DOHH2 (cell line): ENCODE results near the gene ZNF30.

Experiments
- EZH2phosphoT487 ChIP-seq: fragments of 200-600 bp; sonication (generic); IDR thresholded peaks from 2 replicates; pipeline ENCODE4 v1.6.1; 2017; ENCODE audit warnings: borderline replicate concordance, mild to moderate bottlenecking, antibody characterized with exemption, low read length, moderate library complexity, mixed read lengths
- TF ChIP-seq, protein P1 (sequence below): fragments of 200-600 bp; sonication (generic); IDR thresholded peaks from one replicate; pipeline ENCODE4 v1.5.1; 2014; ENCODE audit warnings: antibody characterized with exemption, mild to moderate bottlenecking, low read depth, low read length; ENCODE audit not compliant: poor library complexity, severe bottlenecking

- TF ChIP-seq, protein P1, sequence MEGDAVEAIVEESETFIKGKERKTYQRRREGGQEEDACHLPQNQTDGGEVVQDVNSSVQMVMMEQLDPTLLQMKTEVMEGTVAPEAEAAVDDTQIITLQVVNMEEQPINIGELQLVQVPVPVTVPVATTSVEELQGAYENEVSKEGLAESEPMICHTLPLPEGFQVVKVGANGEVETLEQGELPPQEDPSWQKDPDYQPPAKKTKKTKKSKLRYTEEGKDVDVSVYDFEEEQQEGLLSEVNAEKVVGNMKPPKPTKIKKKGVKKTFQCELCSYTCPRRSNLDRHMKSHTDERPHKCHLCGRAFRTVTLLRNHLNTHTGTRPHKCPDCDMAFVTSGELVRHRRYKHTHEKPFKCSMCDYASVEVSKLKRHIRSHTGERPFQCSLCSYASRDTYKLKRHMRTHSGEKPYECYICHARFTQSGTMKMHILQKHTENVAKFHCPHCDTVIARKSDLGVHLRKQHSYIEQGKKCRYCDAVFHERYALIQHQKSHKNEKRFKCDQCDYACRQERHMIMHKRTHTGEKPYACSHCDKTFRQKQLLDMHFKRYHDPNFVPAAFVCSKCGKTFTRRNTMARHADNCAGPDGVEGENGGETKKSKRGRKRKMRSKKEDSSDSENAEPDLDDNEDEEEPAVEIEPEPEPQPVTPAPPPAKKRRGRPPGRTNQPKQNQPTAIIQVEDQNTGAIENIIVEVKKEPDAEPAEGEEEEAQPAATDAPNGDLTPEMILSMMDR, result no peak
- TF ChIP-seq EZH2phosphoT487, result no peak
Measured at GRCh38 chr19:34983786-34984185, 57.1 kb downstream of the ZNF30 start.
